Vagina (tissue), 2 donors: Measurements from ENCODE around the gene CARS2. TPM values are rescaled to one million over a fixed set of nuclear protein-coding genes. Genes with fewer than 3 reads are reported as not detected.
"Not testable (repeated sequence)": the region's sequence is repeated elsewhere in the genome, so short reads cannot be mapped to it uniquely, and the experiment has no call there.

Experiments used
- DNase-seq, 2 donors: peaks; one replicate each; pipeline ENCODE4 v3.0.0-alpha.2; 2017; ENCODE audit errors: extremely low spot score in 2 of 2
- H3K27ac ChIP-seq: fragments of 200-600 bp; sonication (generic); one replicate; pipeline ENCODE4 v1.5.1; 2019
- H3K27me3 ChIP-seq: fragments of 200-600 bp; sonication (generic); one replicate; pipeline ENCODE4 v1.5.1; 2019
- H3K36me3 ChIP-seq, 2 donors: fragments of 200-600 bp; sonication (generic); one replicate each; pipeline ENCODE4 v1.5.1; 2017 to 2019
- H3K4me1 ChIP-seq: fragments of 200-600 bp; sonication (generic); one replicate; pipeline ENCODE4 v1.5.1; 2019
- H3K4me3 ChIP-seq, 2 donors: fragments of 200-600 bp; sonication (generic); 1 replicate in 1 of 2; 2 replicates in 1 of 2; pipeline ENCODE4 v1.5.1; 2016 to 2019
- H3K9me3 ChIP-seq: fragments of 200-600 bp; sonication (generic); one replicate; pipeline ENCODE4 v1.5.1; 2019
- CTCF ChIP-seq, 3 experiments: fragments of 450-650 bp in 2 of 3; fragments of 200-600 bp in 1 of 3; sonication (generic) in 1 of 3; IDR thresholded peaks; one replicate each; pipeline ENCODE4 v1.5.1; 2017 to 2019; ENCODE audit warnings: antibody characterized with exemption in 3 of 3, mild to moderate bottlenecking in 2 of 3, moderate library complexity in 2 of 3
- POLR2A ChIP-seq, 2 donors: fragments of 450-650 bp; IDR thresholded peaks; one replicate each; pipeline ENCODE4 v1.6.1; 2017; ENCODE audit warnings: antibody characterized with exemption in 2 of 2, mild to moderate bottlenecking in 2 of 2, moderate library complexity in 2 of 2
- POLR2AphosphoS5 ChIP-seq, 2 donors: sonication (generic); formaldehyde crosslinking; IDR thresholded peaks; one replicate each; pipeline ENCODE4 v1.9.0; 2017; ENCODE audit warnings: antibody characterized with exemption in 2 of 2, mild to moderate bottlenecking in 2 of 2, low read depth in 1 of 2; ENCODE audit not compliant: insufficient read depth in 1 of 2
- intact Hi-C: fragments of 100-400 bp; cut with DNase I; formaldehyde crosslinking; loops from one replicate; pipeline ENCODE4 v1.15.1; 2023
- total RNA-seq: library from RNA; depleted of rRNA; stranded (reverse); fragments of >200 nt; gene quantifications from one replicate; pipeline ENCODE4 v1.2.3, GENCODE V29; 2016

The CARS2 gene
- total RNA-seq, 1 donor from 2014 or later: 65.1 TPM

GRCh38 chr13:110616103-110617101 is 89.5 kb downstream of the CARS2 start:
- H3K4me1 ChIP-seq: peaks cover 36% of the 10 kb centered on the region
- peak overlapping the region; percentile 86 to 89 for H3K4me3 ChIP-seq
- H3K27ac ChIP-seq: peak overlapping the region; percentile 89
- TF ChIP-seq POLR2AphosphoS5 (IDR thresholded peaks at IDR 0.05; ENCODE audit: insufficient read depth in 1 of 2, low read depth in 1 of 2): peak in 1 of 2 donors; percentile 48
- no peak for TF ChIP-seq POLR2A (IDR thresholded peaks at IDR 0.05)
- DNase-seq: no peak
- intact Hi-C loops: no loop called here
- no peaks in the 10 kb centered on the region for H3K27me3 ChIP-seq
- no peaks in the 10 kb centered on the region for H3K9me3 ChIP-seq
- H3K36me3 ChIP-seq: no peaks in the 10 kb centered on the region

GRCh38 chr13:110615322-110616102 is 90.4 kb downstream of the CARS2 start, which contains the start of gene NAXD:
NAXD (plus strand) TSS chr13:110615545; CDS start chr13:110615602, 57 bp downstream.
- Histone ChIP-seq H3K36me3 (no peaks in the 10 kb centered on the region), H3K27ac (peak within 1 kb of the TSS; percentile 89), H3K27me3 (no peaks in the 10 kb centered on the region), H3K9me3 (no peaks in the 10 kb centered on the region), H3K4me1 (peaks cover 40% of the 10 kb centered on the region), H3K4me3 (peak within 1 kb of the TSS; percentile 86 to 89)
- TF ChIP-seq POLR2A (IDR thresholded peaks at IDR 0.05) (peak in 1 of 2 donors; percentile 25), CTCF (IDR thresholded peaks at IDR 0.05) (no peak), POLR2AphosphoS5 (IDR thresholded peaks at IDR 0.05; ENCODE audit: insufficient read depth in 1 of 2, low read depth in 1 of 2) (peak; percentile 78 to 89)
- no peak for DNase-seq
- intact Hi-C loops: no loop called here

- intact Hi-C loops: no loop called here
- TF ChIP-seq POLR2A (IDR thresholded peaks at IDR 0.05): no peak
- TF ChIP-seq POLR2AphosphoS5 (IDR thresholded peaks at IDR 0.05; ENCODE audit: insufficient read depth in 1 of 2, low read depth in 1 of 2): no peak
- no peak for TF ChIP-seq CTCF (IDR thresholded peaks at IDR 0.05)
- H3K27ac ChIP-seq: peak overlapping the region; percentile 89
- H3K9me3 ChIP-seq: no peaks in the 10 kb centered on the region
- H3K4me3 ChIP-seq: peak overlapping the region; percentile 86 to 89
- H3K36me3 ChIP-seq: no peaks in the 10 kb centered on the region
- peaks cover 44% of the 10 kb centered on the region for H3K4me1 ChIP-seq
- H3K27me3 ChIP-seq: no peaks in the 10 kb centered on the region
- no peak for DNase-seq
Measured at GRCh38 chr13:110615005-110615321, 91.0 kb downstream of the CARS2 start.

- DNase-seq: no peak
- Histone ChIP-seq H3K4me3 (peak overlapping the region in 1 of 2 donors; percentile 22), H3K4me1 (peaks cover 9% of the 10 kb centered on the region), H3K36me3 (no peaks in the 10 kb centered on the region), H3K27ac (no peak overlapping the region), H3K9me3 (no peaks in the 10 kb centered on the region), H3K27me3 (no peaks in the 10 kb centered on the region)
- TF ChIP-seq POLR2A (IDR thresholded peaks at IDR 0.05) (no peak), CTCF (IDR thresholded peaks at IDR 0.05) (no peak), POLR2AphosphoS5 (IDR thresholded peaks at IDR 0.05; ENCODE audit: insufficient read depth in 1 of 2, low read depth in 1 of 2) (peak in 1 of 2 donors; percentile 24)
- intact Hi-C loops: no loop called here
Measured at GRCh38 chr13:110610955-110611595, 94.8 kb downstream of the CARS2 start.

- H3K27ac ChIP-seq: no peak overlapping the region
- no peak overlapping the region for H3K4me3 ChIP-seq
- no peak for DNase-seq
- no peaks in the 10 kb centered on the region for H3K36me3 ChIP-seq
- TF ChIP-seq POLR2A (IDR thresholded peaks at IDR 0.05): no peak
- no peak for TF ChIP-seq CTCF (IDR thresholded peaks at IDR 0.05)
- no peak for TF ChIP-seq POLR2AphosphoS5 (IDR thresholded peaks at IDR 0.05; ENCODE audit: insufficient read depth in 1 of 2, low read depth in 1 of 2)
- intact Hi-C loops: no loop called here
- peaks cover 9% of the 10 kb centered on the region for H3K4me1 ChIP-seq
- H3K9me3 ChIP-seq: no peaks in the 10 kb centered on the region
- no peaks in the 10 kb centered on the region for H3K27me3 ChIP-seq
Measured at GRCh38 chr13:110607675-110608224, 98.2 kb downstream of the CARS2 start.

GRCh38 chr13:110606281-110606680 is 99.6 kb downstream of the CARS2 start:
- H3K27me3 ChIP-seq, H3K9me3 ChIP-seq, intact Hi-C loops, H3K36me3 ChIP-seq, H3K27ac ChIP-seq, H3K4me3 ChIP-seq, DNase-seq, H3K4me1 ChIP-seq: not testable (repeated sequence)
